HG02678 (cell line): Measurements from ENCODE around the gene NQO2.
"Not testable (repeated sequence)": the region's sequence is repeated elsewhere in the genome, so short reads cannot be mapped to it uniquely, and the experiment has no call there.

Experiments
- ATAC-seq: cut with Tn5 transposase; IDR thresholded peaks from one replicate; pipeline ENCODE4 v1.9.1; 2021; ENCODE audit warnings: mild to moderate bottlenecking, moderate library complexity; ENCODE audit not compliant: unreplicated experiment

NQO2 gene

DNA sequence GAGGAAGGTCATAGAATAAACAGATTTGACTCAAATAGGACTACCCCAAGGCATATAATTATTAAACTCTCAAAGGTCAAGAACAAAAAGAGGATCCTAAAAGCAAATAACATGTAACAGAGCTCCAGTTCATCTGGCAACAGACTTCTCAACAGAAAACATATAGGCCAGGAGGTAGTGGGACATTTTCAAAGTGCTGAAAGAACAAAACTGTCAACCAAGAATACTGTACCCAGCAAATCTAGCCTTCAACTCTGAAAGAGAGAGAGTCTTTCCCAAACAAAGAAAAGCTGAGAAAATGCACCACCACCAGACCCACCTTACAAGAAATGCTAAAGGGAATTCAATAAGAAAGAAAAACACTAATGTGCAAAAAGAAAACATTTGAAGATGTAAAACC is 11.9 kb downstream of the NQO2 start:
- ATAC-seq = no peak

DNA sequence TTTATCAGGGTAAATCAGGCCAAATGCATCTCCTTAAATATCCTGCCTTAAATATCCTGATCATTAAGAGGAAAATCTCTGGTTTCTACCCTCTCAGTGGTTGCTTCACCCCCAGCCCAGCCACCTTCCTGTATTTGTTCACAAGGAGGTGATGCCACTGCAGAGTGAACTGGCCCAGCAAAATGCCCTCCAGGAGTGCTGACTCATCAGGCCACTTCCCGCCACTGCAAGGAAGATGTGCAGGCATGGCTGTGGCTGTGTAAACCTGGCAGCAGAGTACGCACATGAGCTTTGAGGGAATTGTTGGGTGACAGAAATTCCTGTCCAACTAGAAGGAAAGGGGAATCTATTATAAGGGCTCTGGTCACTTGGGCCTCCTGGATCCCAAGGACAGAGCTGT is 13.8 kb downstream of the NQO2 start:
- no peak for ATAC-seq

DNA sequence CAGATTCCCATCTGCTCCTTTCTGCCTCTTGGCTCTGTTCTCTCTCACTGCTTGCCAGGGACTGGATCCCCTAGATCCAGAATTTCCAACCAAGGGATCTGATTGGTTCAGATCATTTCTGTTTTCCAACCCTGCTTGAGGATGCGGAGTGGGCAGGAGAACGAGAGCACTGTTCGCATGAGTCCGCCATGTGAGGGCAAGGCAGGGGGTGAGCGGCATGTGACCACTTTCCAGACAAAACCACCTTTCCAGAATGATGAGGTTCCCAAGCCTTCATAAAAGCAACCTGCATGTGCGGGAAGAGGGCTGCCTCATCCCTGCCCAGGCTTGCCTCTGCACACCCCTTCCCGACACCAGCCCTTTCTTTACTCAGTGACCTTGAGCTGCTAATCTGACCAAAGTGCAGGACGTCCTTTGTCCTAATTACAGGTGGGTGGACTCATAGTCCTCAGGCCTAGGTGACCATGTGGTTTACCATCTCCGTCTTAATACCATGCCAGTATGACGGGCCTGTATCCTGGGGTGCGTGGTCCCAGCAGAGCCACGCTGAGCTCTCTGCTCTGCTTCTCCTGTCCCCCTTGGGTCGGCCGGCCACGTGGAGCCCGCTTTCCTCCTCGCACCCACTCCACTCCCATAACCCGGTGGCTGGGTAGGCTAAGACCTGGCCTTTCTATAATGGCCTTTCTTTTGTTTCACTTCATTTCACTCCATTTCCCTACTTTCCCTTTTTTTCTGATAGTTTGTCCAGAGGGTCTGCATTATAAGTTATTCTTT is 14.4 kb downstream of the NQO2 start:
- no peak for ATAC-seq

DNA sequence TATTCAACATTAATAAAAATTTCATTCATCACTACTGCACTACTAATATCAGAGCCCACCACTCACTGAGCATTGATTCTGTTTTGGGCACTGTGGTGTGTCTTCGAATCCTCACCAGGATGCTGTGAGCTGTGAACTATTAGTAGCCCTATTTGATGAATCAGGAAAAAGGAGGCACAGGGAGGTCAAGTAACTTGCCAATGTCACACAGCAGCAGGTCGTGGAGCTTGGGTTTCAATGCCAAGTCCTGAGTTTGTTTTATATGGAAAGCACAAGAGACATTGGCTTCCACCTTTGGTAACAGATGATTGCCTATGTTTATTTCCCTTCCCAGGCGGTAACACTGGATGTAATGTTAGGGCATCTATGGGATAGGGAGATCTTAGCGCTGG is 15.0 kb downstream of the NQO2 start:
- no peak for ATAC-seq

DNA sequence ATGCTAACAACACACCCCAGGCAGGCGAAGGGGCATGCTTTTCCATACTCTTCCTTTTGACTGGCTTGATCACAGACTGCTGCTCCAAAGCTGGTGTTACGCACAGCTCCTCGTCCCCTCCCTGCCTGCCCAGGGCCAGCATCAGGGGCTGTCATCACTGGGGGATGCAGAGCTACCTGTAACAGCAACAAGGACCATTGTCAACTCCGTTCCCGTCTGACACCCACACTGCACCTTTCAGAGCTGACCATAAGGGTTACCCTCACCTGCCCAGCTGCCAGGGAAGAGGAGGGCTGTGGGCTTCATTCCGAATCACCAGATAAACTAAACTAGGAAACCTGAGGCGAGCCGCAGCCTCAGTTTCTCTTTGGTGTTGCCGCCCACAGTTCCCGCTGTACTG is 15.4 kb downstream of the NQO2 start:
- no peak for ATAC-seq

DNA sequence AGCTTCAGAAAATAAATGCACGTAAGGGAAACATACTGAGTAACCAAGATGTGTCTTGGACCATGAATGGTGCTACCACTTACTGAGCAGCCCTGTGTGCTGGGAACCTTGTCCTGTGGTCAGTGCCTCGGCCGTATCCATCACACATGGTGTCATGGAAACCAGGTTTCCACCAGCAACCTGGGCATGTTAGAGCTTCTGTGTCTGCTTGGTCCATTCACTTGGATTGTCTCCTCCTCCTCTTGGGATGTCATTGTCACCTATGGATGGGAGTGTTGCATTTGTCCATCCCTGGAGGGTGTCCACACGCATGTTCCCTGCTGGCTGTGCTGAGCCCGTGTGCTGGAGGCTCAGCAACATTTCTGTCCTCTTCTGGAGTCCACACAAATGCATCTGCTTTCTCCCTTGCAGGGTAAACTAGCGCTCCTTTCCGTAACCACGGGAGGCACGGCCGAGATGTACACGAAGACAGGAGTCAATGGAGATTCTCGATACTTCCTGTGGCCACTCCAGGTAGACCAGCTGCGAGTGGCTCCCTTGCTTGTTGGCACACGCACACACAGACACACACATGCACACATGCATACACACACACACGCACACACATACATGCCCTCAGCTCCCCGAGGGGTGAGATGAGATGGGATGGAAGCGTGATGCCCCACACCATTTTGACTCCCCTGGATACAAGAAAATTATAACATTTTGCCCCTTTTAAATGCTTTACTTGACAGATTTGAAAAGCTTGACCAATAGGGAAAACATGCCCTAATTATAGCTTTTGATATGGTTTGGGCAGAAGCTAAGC is 17.0 kb downstream of the NQO2 start:
- no peak for ATAC-seq

DNA sequence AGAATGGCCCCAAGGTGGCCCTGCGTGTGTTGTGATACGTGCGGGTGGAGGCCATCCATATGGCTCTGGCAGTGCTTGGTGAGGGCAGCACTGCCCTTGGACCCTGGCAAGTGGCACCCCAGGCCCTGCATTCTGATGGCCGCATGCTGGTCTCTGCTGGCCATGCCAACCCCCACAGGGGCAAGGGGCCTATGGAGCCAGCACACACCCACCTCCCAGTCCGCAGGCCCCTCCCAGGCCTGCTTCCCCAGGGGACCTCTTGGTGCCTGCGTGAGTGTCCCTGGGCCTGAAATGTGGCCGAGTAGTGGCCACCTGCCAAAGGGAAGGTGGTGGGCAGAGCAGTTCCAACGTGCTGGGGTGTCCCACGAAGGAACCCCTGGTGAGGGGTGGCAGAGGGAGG is 17.6 kb downstream of the NQO2 start:
- ATAC-seq = no peak

DNA sequence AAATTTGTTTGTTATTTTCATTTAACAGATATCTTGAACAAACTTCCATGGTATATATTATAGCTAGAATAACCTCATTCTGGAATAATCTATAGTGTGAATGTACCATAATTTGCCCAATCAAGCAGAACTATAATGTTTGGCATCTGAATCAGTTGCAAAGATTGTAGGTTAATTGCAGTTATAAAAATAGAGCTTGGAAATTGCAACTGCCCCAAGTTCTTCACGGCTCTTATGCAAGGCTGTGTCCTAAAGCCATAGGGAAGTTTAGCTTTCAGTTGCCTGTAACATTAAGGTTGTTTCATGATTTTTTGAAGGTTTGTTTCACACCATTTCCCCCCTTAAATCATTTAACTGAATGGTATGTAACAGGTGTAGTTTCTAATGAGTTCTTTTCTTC is 19.4 kb downstream of the NQO2 start:
- no peak for ATAC-seq

DNA sequence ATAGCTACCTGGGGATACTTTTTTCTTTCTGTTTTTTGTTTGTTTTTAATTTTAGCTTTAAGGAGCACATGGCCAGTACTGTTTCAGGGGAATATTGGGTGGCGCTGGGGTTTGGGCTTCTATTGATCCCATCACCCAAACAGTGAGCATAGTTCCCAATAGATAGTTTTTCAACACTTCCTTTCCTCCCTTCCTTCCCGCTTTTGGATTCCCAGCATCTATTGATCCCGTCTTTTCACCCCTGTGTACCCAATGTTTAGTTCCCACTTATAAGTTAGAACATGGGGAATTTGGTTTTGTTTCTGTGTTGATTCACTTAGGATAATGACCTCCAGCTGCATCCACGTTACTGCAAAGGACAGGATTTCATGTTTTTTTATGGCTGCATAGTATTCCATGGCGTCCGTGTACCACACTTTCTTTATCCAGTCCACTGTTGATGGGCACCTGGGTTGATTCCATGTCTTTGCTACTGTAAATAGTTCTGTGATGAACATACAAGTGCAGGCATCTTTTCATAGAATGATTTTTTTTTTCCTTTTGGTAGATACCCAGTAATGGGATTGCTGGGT is 20.1 kb downstream of the NQO2 start:
- ATAC-seq = no peak

DNA sequence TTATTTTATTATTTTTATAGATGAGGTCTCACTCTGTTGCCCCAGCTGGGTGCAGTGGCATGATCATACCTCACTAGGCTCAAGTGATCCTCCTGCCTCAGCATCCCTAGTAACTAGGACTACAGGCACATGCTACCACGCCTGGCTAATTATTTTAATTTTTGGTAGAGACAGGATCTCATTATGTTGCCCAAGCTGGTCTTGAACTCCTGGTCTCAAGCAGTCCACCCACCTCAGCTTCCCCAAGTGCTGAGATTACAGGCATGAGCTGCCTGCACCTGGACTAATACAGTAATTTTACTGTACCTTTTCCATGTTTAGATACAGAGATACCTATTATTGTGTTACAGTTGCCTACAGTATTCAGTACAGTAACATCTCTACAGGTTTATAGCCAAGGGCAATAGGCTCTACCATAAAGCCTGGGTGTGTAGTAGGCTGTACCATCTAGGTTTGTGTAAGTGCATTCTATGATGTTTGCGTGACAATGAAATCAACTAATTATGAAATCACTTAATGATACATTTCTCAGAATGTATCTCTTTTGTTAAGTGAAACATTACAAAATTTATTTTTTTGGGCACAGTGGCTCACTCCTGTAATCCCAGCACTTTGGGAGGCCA is 21.4 kb downstream of the NQO2 start:
- ATAC-seq = not testable (repeated sequence)

DNA sequence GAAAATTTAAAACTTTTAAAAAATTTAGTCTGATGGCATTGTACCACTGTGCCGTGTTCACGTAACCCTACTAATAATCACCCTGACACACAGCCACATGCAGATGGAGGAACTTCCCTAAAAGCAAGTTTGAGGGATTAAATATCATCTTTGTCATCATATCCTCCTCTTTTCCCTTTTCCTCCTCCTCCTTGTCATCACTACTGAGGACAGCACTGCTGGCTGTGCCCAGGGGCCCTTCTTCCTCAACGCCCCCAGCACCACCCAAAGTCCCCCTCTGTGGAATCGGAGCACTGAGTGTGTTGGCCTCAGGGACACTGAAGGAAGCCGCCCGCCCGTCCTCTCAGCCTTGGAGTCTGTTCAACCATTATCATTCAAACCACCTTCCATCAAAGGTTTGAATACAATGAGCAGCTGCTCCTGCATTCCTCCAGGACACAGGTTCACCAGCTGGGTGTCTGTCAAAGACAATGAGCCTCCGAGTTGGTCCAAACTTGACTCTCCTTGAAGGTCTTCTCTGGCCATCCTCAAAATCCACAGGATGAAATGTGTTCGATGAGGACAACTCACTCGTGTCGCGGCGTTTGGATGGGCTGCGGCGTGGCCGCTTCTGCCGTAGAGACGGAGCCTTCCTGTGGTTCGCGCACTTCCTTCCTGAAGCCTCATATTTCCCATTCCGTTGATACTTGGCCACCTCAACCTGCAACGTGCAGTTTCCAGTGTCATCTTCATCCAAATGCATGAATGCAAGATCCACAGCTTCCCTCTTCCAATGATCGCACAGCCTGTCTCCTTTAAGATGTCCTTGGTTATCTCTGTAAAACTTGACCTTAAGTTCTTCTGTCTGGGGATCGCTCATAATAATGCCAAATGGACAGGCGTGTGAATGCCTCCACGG is 23.3 kb downstream of the NQO2 start:
- ATAC-seq = no peak

DNA sequence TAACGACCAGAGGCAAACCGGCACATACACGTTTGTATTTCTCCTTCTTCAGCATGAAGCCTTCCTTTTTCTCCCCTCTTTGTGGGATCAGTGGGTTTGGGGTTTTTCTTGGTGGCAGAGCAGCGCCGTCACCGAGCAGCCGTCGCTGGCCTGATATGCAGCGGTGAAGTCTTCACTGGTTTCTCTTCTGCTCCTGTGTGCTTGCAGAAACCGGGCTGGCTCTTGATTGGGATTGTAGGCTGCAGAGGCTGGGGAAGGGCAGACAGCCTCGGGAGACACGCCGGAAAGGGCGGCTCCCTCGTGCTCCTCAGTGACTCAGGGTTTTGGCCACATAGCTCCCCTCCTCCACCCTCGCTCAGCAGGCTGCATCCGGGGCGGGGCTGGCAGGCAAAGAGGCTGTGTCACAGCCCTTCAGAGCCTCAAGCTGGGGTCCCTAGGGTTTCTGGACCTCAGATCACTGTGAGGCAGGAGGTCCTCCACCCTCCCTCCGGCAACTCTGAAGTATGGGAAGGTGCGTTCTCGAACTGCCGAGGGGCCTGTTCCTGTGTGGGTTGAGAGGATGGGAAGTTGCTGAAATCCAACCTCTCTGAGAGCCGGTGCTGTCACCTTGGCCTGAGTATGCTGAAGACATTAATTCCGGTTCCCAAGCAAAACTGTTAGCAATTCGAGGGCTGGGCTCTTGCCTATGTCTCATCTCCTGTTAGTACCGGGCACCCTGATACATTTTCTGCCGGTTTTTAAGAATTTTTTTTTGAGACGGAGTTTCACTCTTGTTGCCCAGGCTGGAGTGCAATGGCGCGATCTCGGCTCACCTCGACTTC is 24.2 kb downstream of the NQO2 start:
- peak; percentile 75 for ATAC-seq

DNA sequence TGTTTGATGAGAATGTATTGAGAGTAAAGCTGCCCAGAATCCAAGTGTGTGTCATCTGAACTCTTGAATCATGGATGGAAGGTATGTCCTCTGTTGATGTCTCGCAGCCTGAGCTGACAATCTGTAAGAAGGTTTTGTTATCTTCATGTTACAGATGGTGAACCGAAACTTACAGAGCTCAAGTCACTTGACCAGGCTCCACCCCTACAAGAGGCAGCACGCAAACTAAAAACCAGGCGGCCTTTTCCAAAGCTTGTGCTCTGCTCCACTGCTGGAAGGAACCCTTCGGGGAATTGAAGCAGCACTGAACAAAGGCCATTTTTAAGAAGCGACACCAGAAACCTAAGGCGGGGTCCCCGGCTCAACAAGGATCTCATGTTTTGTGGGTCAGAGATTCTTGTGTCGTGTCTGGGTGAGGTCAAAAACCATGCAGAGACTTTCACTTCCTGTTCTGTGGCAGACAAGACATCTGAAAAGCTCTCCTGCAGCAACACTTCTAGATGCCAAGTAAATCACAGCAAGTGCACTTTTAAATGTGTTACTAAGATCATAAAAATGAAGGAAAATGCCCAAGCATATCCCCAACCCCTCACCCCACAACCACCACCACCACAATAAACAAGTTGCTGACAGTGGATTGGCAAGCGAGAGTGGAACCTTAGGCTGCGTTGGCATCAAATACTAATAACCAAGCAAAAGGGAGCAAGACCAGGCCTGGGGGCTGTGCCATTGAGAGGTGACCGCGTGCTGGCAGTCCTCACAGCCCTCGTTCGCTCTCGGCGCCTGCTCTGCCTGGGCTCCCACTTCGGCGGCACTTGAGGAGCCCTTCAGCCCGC is 27.3 kb downstream of the NQO2 start:
- peak; percentile 70 for ATAC-seq

DNA sequence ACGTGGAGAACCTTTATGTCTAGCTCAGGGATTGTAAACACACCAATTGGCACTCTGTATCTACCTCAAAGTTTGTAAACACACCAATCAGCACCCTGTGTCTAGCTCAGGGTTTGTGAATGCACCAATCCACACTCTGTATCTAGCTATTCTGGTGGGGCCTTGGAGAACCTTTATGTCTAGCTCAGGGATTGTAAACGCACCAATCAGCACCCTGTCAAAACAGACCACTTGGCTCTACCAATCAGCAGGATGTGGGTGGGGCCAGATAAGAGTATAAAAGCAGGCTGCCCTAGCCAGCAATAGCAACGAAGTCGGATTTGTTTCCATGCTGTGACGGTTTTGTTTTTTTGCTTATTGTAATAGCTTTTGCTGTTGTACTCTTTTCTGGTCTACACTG is 28.5 kb downstream of the NQO2 start:
- not testable (repeated sequence) for ATAC-seq

DNA sequence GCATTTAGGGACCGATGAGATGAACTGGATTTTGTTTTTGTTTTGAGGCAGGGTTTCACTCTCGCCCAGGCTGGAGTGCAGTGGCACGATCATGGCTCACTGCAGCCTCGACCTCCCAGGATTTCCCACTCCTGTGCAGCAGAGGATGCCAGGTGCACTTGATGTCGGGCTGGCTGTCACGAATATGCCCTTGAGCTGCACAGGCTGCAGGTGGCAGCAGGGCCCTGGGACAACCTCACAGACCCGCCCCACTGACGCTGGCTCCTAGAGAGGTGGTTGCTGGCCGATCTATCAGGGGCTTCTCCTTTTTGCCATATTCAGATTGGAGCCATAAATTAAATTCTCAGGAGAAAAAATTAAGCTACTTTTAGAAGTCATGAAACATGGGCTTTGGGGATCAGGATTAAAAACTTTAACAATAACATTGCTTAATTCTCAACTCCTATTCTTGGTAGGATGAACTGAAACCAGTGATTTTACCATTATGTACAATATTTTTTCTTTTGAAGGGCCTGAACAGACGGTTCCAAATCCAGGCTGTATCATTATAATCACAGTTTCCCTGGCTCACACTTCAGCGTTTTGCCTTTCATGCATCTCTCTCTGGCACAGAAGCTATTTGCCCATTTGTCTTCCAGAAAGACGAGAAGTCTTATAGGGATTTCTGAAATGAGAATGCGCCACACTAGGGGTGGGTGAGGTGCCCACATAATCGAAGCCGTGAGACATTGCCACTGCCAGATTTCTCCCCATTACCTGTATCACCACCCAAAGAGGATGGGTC is 32.4 kb downstream of the NQO2 start:
- no peak for ATAC-seq

DNA sequence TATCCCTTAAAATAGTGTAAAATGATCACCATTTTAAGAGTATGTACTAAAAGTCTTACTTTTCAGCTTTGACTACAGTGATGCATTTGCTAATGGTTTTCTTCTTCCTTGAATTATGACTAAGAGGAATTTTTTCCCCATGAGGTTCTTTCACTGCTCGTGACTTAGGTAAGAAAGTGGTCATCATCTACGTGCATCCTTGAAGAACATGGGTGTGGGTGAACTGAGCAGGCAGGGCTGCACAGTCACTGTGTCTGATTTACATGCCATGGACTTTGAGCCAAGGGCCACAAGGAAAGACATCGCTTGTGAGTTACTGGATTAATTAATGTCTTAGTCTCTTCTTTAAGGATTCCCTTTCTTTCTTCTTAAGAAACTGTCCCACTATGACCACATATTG is 33.3 kb downstream of the NQO2 start:
- ATAC-seq = no peak

DNA sequence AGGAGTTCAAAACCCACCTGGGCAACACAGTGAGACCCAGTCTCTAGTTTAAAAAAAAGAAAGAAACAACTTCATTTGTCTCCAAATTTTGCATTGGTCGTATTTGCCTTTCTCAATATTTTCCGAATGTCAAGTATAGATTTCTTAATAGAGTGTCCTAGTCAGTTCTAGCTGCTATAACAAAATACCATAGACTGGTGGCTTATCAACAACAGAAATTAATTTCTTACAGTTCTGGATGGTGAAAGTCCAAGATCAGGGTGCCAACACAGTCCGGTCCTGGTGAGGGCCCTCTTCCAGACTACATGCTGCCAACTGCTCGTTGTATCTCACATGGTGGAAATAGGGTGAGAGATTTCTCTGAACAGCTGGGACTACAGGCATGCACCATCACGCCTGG is 34.0 kb downstream of the NQO2 start:
- ATAC-seq = no peak

DNA sequence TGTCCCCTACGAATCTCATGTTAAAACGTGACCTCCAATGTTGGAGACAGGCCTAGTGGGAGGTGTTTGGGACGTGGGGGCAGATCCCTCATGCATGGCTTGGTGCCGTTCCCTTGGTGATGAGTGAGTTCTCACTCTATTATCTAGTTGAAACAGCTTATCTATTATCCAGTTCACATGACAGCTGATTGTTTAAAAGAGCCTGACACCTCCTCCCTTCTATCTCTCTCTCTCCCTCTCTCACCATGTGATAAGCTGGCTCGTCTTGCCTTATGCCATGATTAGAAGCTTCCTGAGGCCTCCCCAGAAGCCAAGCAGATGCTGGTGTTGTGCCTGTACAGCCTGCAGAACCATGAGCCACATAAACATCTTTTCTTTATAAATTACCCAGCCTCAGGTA is 35.7 kb downstream of the NQO2 start:
- ATAC-seq = no peak
